ENCODE measurements around the gene INSR. TPM values are rescaled to one million over a fixed set of nuclear protein-coding genes. Genes with fewer than 3 reads are reported as not detected.

INSR gene
- total and polyA plus RNA-seq, 4 donors = 5.8 to 64.6 (median 20.9) TPM

DNA sequence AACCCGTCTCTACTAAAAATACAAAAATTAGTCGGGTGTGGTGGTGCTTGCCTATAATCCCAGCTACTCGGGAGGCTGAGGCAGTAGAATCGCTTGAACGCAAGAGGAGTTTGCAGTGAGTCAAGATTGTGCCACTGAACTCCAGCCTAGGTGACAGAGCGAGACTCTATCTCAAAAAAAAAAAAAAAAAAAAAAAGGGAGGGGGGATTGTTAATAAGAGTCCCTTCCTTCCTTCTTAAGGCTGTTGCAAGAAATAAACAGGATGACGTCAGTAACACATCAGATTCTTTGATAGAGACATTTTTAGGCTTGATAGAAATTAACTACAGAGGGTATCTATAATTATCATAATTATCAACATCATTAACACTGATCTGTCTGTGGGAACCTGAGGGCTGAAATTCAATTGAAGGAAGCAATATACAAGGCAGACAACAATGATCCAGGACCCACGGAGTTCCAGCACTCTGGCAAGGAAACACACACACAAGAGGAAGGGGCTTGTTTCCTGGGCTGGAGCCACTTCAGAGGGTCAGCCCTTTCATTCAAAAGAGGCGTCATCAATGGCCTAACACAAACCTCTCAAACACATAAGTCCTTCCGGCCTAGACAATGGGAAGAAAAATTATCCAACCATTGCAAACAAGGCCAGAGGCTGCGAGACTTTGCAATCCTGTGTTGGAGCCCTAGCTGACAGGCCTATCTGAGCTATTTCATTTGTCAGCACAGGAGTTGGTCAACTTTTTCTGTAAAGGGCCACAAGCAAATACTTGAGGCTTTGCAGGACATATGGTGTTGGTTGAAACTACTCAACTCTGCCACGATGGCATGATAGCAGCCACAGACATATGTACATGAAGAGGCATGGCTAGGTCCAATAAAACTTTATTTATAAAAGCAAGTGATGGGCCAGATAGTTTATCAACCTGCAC, 105.2 kb downstream of the INSR start:
- H3K9ac ChIP-seq (ENCODE audit: insufficient read depth in 1 of 2, low read length in 2 of 2) = no peak overlapping the region
- ATAC-seq (ENCODE audit: insufficient read depth, low FRiP score) (no peak), DNase-seq (peak; percentile 23 to 74 (median 58))
- H3K4me1 ChIP-seq (ENCODE audit: control insufficient read depth in 5 of 5, insufficient read depth in 5 of 5, low read length in 5 of 5) = peaks cover 0 to 8% (median 0%) of the 10 kb centered on the region in 5 donors
- TF ChIP-seq CTCF (IDR thresholded peaks at IDR 0.05; ENCODE audit: control extremely low read depth, extremely low read depth) = no peak
- peak overlapping the region in 1 of 2 donors; percentile 53 for H3K27ac ChIP-seq (ENCODE audit: low read depth in 1 of 2, low read length in 1 of 2)
- no peak overlapping the region for H3K4me3 ChIP-seq
- 54 to 55% methylated on average over 12 of the region's 12 CpGs for WGBS, 2 donors
- H3K27me3 ChIP-seq (ENCODE audit: control insufficient read depth in 3 of 3, insufficient read depth in 3 of 3, low read length in 2 of 3) = no peaks in the 10 kb centered on the region
- H3K9me3 ChIP-seq (ENCODE audit: control insufficient read depth in 4 of 4, insufficient read depth in 3 of 4, low read length in 3 of 4) = no peaks in the 10 kb centered on the region
- H3K36me3 ChIP-seq (ENCODE audit: control insufficient read depth in 4 of 4, insufficient read depth in 4 of 4, low read length in 4 of 4) = peaks cover 0 to 4% (median 2%) of the 10 kb centered on the region in 4 donors

DNA sequence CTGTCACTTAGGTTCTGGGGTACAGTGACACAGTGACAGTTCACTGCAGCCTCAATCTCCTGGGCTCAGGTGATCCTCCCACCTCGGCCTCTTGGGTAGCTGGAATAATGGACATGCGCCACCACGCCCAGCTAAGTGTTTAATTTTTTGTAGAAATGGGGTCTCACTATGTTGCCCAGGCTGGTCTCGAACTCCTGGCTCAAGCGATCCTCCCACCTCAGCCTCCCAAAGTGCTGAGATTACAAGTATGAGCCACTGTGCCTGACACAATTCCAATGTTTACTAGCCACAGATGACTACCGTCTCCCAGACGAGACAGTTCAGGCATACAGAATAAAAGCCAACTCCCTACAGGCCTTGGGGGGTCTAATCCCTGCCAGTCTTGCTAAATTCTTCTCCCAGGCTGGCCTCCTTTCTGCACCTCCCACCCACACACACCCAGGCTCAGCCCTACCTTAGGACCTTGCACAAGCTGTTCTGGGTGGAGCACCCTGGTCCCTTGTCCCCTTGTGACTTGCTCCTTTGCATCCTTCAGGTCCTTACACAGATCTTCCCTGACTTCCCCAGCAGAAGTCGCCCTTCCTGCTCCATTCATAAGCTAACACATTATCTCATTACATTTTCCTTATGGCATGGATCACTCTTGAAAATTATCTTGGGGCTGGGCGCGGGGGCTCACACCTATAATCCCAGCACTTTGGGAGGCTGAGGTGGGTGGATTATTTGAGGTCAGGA, 106.4 kb downstream of the INSR start:
- Histone ChIP-seq H3K27ac (ENCODE audit: low read depth in 1 of 2, low read length in 1 of 2) (peak overlapping the region in 1 of 2 donors; percentile 20), H3K9me3 (ENCODE audit: control insufficient read depth in 4 of 4, insufficient read depth in 3 of 4, low read length in 3 of 4) (no peaks in the 10 kb centered on the region), H3K9ac (ENCODE audit: insufficient read depth in 1 of 2, low read length in 2 of 2) (no peak overlapping the region), H3K4me3 (no peak overlapping the region), H3K36me3 (ENCODE audit: control insufficient read depth in 4 of 4, insufficient read depth in 4 of 4, low read length in 4 of 4) (peaks cover 0 to 4% (median 3%) of the 10 kb centered on the region in 4 donors), H3K4me1 (ENCODE audit: control insufficient read depth in 5 of 5, insufficient read depth in 5 of 5, low read length in 5 of 5) (peaks cover 0 to 8% (median 0%) of the 10 kb centered on the region in 5 donors), H3K27me3 (ENCODE audit: control insufficient read depth in 3 of 3, insufficient read depth in 3 of 3, low read length in 2 of 3) (no peaks in the 10 kb centered on the region)
- ATAC-seq (ENCODE audit: insufficient read depth, low FRiP score) (no peak), DNase-seq (no peak)
- no peak for TF ChIP-seq CTCF (IDR thresholded peaks at IDR 0.05; ENCODE audit: control extremely low read depth, extremely low read depth)
- WGBS, 2 donors = 81 to 88% methylated on average over 10 of the region's 10 CpGs

DNA sequence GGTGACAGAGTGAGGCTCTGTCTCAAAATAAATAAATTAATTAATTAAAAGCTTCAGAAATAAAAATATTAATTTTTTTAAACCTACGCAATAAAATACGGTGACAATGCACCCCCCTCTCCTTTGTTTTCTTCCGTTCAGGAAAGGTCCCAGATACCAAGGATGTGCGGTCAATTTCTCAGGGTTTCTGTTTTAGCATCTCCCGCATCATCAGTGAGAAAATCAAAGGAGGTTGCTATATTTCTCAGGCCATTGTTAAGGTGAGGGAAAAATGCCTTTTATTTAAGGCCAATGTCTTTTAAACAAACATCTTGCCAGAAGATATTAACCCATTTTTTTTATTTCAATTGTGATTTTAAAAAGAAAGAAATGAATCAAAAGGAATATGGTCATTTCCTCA, 111.7 kb downstream of the INSR start:
- DNase-seq = no peak
- no peak for ATAC-seq (ENCODE audit: insufficient read depth, low FRiP score)
- Histone ChIP-seq H3K9me3 (ENCODE audit: control insufficient read depth in 4 of 4, insufficient read depth in 3 of 4, low read length in 3 of 4) (no peaks in the 10 kb centered on the region), H3K27me3 (ENCODE audit: control insufficient read depth in 3 of 3, insufficient read depth in 3 of 3, low read length in 2 of 3) (no peaks in the 10 kb centered on the region), H3K4me1 (ENCODE audit: control insufficient read depth in 5 of 5, insufficient read depth in 5 of 5, low read length in 5 of 5) (peaks cover 0 to 15% (median 4%) of the 10 kb centered on the region in 5 donors), H3K4me3 (no peak overlapping the region), H3K36me3 (ENCODE audit: control insufficient read depth in 4 of 4, insufficient read depth in 4 of 4, low read length in 4 of 4) (peaks cover 0 to 4% (median 3%) of the 10 kb centered on the region in 4 donors), H3K9ac (ENCODE audit: insufficient read depth in 1 of 2, low read length in 2 of 2) (peak overlapping the region in 1 of 2 donors; percentile 36), H3K27ac (ENCODE audit: low read depth in 1 of 2, low read length in 1 of 2) (peak overlapping the region in 1 of 2 donors; percentile 65)
- WGBS, 2 donors = 70 to 80% methylated on average over 5 of the region's 5 CpGs
- no peak for TF ChIP-seq CTCF (IDR thresholded peaks at IDR 0.05; ENCODE audit: control extremely low read depth, extremely low read depth)

Measured in lung (tissue), 12 donors.